ENCODE measurements around the gene AKAP8. TPM values are rescaled to one million over a fixed set of nuclear protein-coding genes. Genes with fewer than 3 reads are reported as not detected.

Gene AKAP8
- total and polyA plus RNA-seq, 9 of the 15 experiments (the other 6 are each of a cell fraction or from before 2014, with no cell fraction given) = 3.4 to 56.5 (median 15.0) TPM

DNA sequence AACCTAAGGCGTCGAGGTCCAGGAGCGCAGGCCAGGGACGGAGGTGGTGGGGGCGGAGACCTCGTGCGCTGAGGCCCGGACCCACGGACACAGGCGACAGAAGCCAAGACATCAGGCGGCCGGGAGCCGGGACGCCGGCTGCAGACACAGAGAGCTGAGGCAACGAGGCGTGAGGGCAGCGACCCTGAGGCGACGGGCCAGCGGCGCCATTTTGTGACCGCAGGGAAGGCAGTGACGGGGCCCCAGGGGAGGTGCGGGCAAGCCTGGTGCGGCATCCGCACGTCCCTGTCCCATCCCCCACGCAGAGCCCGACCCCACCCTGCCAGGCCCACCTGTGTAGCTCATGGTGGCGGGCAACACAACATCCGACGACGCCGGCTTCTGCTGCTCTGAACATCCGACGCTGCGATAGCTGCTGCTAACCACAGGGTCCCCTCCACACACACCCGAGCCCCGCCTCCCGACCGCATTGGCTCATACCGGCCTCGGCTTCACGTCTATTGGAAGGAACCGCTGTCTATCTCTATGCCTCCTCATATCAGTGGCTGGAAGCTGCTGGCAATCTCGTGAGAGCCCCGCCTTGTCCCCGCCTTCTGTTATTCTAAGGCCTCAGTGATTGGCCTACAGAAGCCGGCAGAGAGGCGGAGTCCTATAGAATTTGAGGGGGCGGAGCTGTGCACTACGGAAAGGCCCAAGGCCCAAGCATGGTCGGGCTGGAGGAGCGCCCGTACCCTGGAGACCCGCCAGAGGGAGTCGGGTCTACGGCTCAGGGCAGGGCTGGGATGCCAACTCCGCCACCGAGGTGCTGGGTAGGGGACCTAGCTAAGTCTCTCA, 39.2 kb upstream of the AKAP8 start, which contains the start of gene AKAP8L:
Gene AKAP8L (minus strand): TSS at position 410 of the 834 bp plus-strand sequence. CDS start 65 bp downstream, at position 345.
- Histone ChIP-seq H3K27me3 (ENCODE audit: control insufficient read depth in 2 of 2, insufficient read depth in 2 of 2, low read length in 2 of 2) (no peaks in the 10 kb centered on the region), H3K9me3 (replicated peaks; ENCODE audit: control insufficient read depth, insufficient read depth, low read depth, low read length) (no peaks in the 10 kb centered on the region), H3K36me3 (ENCODE audit: control insufficient read depth, insufficient read depth, low read length) (peaks cover 42% of the 10 kb centered on the region), H3K9me1 (ENCODE audit: control insufficient read depth, insufficient read depth, low read length) (peaks cover 4% of the 10 kb centered on the region), H3K9ac (ENCODE audit: insufficient read depth in 1 of 2, low read depth in 2 of 2, low read length in 2 of 2) (peak within 1 kb of the TSS; percentile 91 to 95), H3K4me3 (peak within 1 kb of the TSS; percentile 85), H3K4me1 (replicated peaks in 1 of 2; ENCODE audit: control insufficient read depth in 2 of 2, insufficient read depth in 2 of 2, low read length in 2 of 2) (peaks cover 12 to 36% of the 10 kb centered on the region in 2 experiments; a peak in 4 of 5 replicates), H4K20me1 (replicated peaks; ENCODE audit: control insufficient read depth, insufficient read depth, low read length) (peaks cover 8% of the 10 kb centered on the region), H3K27ac (ENCODE audit: extremely low read depth, low read depth, low read length) (peak within 1 kb of the TSS; percentile 79), H3K79me2 (ENCODE audit: control insufficient read depth, insufficient read depth, low read length) (peaks cover 49% of the 10 kb centered on the region), H2AFZ (ENCODE audit: low read depth, low read length) (peak within 1 kb of the TSS; percentile 91), H3K4me2 (ENCODE audit: insufficient read depth, low read length) (peak within 1 kb of the TSS; percentile 91)
- in situ Hi-C loops (cut with MboI) (no loop called here), intact Hi-C loops (cut with micrococcal nuclease) (loop anchor here (1.0 to 2.0 kb wide), 2 partner anchors 14 to 138 kb away; no protein-coding TSS in a partner anchor)
- 2% methylated on average over 37 of the region's 61 CpGs for WGBS (ENCODE audit: insufficient coverage, low coverage, missing lambda C conversion rate)
- CTCF ChIA-PET (ENCODE audit: low intra/inter-chr PET ratio) = interaction anchor here (0.8 to 2.5 kb wide), 2 partner anchors 137 to 155 kb away, joined by 3 to 15 read pairs; no protein-coding TSS in a partner anchor
- POLR2A ChIA-PET = interaction anchor here (0.6 to 6.8 kb wide), 21 partner anchors 8 to 153 kb away, joined by 3 to 54 read pairs (median 4); partner anchors contain the start of genes AKAP8 and BRD4
- FAIRE-seq (peak; percentile 100), ATAC-seq (peak; percentile 98), DNase-seq (ENCODE audit: extremely low read depth in 1 of 4, low spot score in 3 of 4) (peak; percentile 96 to 100 (median 98))
- no TSS peak for BruUV-seq (replicated peaks)
- TF ChIP-seq CUX1 (CRISPR knock-in tag; IDR thresholded peaks at IDR 0.05) = no peak
- no peak for TF ChIP-seq NCOA4 (IDR thresholded peaks at IDR 0.05; ENCODE audit: partially characterized antibody)
- no peak for TF ChIP-seq ZNF764 (CRISPR knock-in tag; IDR thresholded peaks at IDR 0.05; ENCODE audit: low read depth)
- TF ChIP-seq E2F1 (CRISPR knock-in tag; IDR thresholded peaks at IDR 0.05) = no peak
- no peak for TF ChIP-seq JUN (IDR thresholded peaks at IDR 0.05; ENCODE audit: borderline replicate concordance, low read depth, low read length)
- no peak for TF ChIP-seq JUN (CRISPR knock-in tag; IDR thresholded peaks at IDR 0.05; ENCODE audit: borderline replicate concordance)
- peak; percentile 100 for TF ChIP-seq FOS (IDR thresholded peaks at IDR 0.05; ENCODE audit: extremely low read depth, insufficient read length)
- TF ChIP-seq ILF3 (IDR thresholded peaks at IDR 0.05; ENCODE audit: borderline replicate concordance) = no peak; the same call in 1 of the 2 replicates
- TF ChIP-seq, protein P1, sequence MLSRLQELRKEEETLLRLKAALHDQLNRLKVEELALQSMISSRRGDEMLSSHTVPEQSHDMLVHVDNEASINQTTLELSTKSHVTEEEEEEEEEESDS (CRISPR knock-in tag; IDR thresholded peaks at IDR 0.05) = no peak
- TF ChIP-seq TCF3 (CRISPR knock-in tag; IDR thresholded peaks at IDR 0.05) = peak; percentile 7; the same call in 1 of the 2 replicates
- TF ChIP-seq, protein P2, sequence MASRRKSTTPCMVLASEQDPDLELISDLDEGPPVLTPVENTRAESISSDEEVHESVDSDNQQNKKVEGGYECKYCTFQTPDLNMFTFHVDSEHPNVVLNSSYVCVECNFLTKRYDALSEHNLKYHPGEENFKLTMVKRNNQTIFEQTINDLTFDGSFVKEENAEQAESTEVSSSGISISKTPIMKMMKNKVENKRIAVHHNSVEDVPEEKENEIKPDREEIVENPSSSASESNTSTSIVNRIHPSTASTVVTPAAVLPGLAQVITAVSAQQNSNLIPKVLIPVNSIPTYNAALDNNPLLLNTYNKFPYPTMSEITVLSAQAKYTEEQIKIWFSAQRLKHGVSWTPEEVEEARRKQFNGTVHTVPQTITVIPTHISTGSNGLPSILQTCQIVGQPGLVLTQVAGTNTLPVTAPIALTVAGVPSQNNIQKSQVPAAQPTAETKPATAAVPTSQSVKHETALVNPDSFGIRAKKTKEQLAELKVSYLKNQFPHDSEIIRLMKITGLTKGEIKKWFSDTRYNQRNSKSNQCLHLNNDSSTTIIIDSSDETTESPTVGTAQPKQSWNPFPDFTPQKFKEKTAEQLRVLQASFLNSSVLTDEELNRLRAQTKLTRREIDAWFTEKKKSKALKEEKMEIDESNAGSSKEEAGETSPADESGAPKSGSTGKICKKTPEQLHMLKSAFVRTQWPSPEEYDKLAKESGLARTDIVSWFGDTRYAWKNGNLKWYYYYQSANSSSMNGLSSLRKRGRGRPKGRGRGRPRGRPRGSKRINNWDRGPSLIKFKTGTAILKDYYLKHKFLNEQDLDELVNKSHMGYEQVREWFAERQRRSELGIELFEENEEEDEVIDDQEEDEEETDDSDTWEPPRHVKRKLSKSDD (conservative IDR thresholded peaks at IDR 0.05; ENCODE audit: low read length) = no peak
